ENCODE data around the gene SOX6.

- TF ChIP-seq, protein P1, sequence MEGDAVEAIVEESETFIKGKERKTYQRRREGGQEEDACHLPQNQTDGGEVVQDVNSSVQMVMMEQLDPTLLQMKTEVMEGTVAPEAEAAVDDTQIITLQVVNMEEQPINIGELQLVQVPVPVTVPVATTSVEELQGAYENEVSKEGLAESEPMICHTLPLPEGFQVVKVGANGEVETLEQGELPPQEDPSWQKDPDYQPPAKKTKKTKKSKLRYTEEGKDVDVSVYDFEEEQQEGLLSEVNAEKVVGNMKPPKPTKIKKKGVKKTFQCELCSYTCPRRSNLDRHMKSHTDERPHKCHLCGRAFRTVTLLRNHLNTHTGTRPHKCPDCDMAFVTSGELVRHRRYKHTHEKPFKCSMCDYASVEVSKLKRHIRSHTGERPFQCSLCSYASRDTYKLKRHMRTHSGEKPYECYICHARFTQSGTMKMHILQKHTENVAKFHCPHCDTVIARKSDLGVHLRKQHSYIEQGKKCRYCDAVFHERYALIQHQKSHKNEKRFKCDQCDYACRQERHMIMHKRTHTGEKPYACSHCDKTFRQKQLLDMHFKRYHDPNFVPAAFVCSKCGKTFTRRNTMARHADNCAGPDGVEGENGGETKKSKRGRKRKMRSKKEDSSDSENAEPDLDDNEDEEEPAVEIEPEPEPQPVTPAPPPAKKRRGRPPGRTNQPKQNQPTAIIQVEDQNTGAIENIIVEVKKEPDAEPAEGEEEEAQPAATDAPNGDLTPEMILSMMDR (IDR thresholded peaks at IDR 0.05): no peak
- TF ChIP-seq POLR2A (IDR thresholded peaks at IDR 0.05) (no peak), EP300 (IDR thresholded peaks at IDR 0.05) (no peak)
Measured at GRCh38 chr11:15938983-15939382, 417.4 kb downstream of the SOX6 start.
